C4-2B (cell line): Measurements from ENCODE around the gene KAZN.

Experiments used
- H3K27ac ChIP-seq: fragments of 450-650 bp; 2 replicates; pipeline ENCODE4 v1.5.1; 2017
- ZFX ChIP-seq: fragments of 450-650 bp; IDR thresholded peaks from 2 replicates; pipeline ENCODE4 v1.6.1; 2017
- TF ChIP-seq, protein P1 (sequence below): fragments of 450-650 bp; conservative IDR thresholded peaks from 2 replicates; pipeline ENCODE4 v1.5.1; 2017; ENCODE audit warnings: mild to moderate bottlenecking

The KAZN gene

DNA sequence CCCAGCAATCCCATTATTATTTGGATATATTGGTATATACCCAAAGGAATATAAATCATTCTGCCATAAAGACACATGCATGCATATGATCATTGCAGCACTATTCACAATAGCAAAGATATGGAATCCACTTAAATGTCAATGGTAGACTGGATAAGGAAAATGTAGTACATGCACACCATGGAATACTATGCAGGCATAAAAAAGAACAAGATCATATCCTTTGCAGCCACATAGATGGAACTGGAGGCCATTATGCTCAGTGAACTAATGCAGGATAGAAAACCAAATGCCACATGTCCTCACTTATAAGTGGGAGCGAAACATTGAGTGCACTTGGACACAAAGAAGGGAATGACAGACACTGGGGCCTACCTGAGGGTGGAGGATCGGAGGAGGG lies 24.6 kb downstream of the KAZN start:
- H3K27ac ChIP-seq = no peak overlapping the region

DNA sequence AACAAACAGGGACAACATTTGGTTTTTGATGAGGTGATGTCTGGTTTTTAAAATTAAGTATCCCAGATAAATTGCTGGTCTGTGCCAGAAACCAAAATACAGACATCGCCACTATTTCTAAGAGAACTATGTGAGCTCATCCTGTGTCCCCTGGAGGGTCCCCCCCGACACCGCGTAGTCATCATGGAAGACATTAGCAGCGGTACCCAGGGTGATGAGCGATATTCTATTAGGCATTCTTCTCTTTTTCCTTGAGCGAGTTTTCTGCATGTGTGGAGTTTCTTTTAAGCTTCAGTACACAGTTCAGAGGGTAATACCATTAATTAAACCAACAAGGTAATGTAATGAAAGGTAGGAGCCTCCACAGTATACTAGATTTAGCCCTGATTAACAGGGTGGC lies 26.5 kb downstream of the KAZN start:
- H3K27ac ChIP-seq = no peak overlapping the region
- TF ChIP-seq, protein P1, sequence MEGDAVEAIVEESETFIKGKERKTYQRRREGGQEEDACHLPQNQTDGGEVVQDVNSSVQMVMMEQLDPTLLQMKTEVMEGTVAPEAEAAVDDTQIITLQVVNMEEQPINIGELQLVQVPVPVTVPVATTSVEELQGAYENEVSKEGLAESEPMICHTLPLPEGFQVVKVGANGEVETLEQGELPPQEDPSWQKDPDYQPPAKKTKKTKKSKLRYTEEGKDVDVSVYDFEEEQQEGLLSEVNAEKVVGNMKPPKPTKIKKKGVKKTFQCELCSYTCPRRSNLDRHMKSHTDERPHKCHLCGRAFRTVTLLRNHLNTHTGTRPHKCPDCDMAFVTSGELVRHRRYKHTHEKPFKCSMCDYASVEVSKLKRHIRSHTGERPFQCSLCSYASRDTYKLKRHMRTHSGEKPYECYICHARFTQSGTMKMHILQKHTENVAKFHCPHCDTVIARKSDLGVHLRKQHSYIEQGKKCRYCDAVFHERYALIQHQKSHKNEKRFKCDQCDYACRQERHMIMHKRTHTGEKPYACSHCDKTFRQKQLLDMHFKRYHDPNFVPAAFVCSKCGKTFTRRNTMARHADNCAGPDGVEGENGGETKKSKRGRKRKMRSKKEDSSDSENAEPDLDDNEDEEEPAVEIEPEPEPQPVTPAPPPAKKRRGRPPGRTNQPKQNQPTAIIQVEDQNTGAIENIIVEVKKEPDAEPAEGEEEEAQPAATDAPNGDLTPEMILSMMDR = no peak
- TF ChIP-seq ZFX = no peak

More for the DNA sequence above, 24.6 kb downstream of the KAZN start:
- TF ChIP-seq, protein P1 = no peak
- TF ChIP-seq ZFX = no peak

DNA sequence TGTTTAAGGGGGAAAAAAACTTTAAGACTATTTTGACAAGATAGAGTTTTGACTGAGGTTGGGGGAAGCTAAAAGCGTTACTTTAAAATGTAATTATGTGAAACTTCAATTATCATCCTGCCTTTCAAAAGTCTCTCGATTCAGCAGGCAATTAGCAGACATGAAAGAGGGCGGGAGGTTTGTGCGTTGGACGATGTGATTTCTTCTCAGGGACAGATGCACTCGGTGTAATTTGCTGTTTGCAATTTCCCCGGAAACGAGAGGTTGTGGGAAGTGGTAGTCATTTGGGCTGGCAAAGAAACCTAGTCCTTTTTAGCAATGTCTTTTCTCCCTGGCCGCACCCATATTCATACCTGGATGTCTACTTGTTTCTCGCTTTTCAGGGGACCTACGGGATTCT lies 27.1 kb downstream of the KAZN start:
- TF ChIP-seq, protein P1 = no peak
- TF ChIP-seq ZFX = no peak
- no peak overlapping the region; the same call in 1 of the 2 replicates for H3K27ac ChIP-seq

DNA sequence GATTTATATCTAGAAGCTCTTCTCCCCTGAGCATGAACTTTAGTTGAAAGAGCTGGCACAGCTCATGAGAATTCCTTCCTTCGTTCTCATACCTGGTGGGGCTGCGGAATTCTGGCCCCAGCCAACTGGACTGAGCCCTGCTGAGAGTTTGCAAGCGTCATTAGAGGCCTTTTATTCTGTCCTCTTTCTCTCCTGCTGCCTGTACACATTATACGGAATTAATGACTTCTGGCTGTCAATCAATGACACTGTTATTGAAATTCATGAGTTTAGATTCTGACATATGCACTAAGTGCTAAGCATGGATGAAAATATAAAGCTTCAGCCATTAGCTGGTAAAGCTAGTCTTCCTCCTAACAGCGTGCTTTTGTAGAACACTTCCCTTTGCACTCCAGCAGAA lies 27.5 kb downstream of the KAZN start:
- H3K27ac ChIP-seq = no peak overlapping the region; the same call in 1 of the 2 replicates
- TF ChIP-seq ZFX = no peak
- TF ChIP-seq, protein P1 = no peak

DNA sequence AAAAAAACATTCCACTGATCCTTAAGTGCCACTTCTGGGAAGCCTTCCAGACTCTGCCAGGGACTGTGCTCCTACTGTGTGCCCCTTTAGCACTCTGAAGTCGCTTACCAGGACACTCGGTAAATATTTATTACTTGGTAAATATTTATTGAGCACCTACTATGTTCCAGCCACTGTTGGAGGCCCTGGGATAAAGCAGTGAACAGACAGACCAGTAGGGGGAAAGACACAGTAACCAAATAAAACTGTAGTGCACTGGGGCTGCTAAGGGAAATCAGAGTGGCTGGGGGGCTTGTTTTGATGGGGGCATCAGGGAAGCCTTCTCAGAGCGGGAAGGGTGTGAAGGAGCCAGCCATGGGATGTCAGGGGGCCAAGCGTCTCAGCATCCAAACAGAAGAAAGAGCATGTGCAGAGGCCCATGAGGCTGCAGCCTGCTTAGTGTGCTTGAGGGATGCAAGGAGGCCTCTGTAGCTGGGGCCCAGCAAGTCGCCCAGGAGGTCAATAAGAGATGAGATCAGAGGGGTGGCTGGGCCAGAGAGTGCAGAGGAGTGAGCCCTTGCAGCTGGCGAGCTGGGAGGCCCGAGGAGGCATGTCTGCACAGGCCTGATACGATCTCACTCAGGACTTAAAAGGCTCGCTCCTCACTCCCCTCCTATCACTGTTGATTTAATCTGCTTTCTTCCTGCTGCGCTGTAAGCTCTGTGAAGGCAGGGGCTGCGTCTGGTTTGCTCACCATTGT lies 28.6 kb downstream of the KAZN start:
- TF ChIP-seq, protein P1 = no peak
- TF ChIP-seq ZFX = no peak
- H3K27ac ChIP-seq = no peak overlapping the region

DNA sequence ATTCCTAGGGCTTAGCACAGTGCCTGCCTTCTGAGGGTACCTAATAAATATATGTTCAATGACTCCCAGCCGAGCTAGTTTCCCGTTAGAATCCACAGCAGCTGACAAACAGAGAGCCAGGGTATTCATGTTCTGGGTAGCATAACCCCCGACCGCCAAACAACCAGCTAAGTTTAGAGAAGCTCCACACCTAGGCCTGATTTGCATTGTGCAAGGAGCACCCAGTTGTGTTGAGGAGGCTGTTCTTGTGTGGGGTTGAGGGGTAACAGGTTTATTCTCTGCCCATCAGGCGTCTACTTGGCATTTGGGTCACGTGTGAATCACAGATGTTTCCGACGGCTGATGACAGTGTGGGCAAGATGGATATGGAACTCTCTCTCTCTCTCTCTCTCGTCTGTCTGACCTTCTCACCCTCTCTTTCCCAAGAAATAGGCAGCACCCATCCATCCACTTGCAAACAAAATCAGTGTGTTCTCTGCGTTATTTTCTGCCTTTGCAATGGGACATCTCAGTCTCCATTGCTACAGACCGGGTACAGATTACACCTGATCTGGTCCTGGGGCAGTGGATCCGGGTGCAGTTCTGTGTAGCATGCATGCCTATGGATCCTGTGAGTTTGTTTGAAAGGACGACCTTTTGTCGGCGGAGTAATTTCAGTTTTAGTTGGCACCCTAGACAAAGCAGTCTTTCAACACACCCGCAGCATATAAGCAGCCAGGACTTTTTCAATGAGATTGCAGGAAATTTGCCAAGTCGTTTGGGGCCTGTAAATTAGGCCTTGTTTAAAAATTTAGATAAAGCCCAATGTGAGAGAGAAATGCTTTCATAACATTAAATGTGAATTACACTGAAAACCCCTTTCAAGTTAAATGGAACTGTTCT lies 29.4 kb downstream of the KAZN start:
- TF ChIP-seq, protein P1 = no peak
- TF ChIP-seq ZFX = no peak
- no peak overlapping the region for H3K27ac ChIP-seq

DNA sequence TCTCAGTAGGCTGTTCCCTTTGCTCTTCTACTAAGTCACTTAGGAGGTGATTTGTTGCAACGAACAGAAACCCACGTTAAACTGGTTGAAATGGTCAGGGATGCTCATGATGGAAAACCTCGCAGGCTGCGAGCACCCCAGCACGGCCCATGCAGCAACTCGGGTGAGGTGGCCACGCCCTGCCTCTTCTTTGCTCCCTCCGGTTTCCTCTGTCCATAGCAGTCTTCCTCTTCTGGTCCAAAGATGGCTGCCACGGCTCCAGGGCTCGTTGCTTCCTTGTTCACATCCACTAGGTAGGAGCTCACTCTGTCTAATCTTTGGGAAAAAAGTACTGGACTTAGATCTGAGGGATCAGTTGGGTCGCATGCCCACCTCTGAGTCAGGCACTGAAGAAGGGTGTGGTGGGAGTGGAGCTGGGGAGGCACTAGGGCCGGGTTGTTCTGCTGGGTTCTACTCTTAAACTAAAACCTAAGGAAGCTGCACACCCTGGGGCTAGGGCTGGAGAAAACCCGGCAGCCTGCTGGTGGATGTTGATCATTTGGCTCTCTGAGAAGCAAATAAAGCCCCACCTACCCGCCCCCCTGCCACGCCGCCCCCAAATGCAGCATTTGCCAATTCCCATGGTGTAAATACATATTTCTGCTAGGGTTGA lies 31.0 kb downstream of the KAZN start:
- no peak overlapping the region for H3K27ac ChIP-seq
- TF ChIP-seq, protein P1 = no peak
- no peak for TF ChIP-seq ZFX
